Measurements from ENCODE around the gene BLOC1S1.

DNA sequence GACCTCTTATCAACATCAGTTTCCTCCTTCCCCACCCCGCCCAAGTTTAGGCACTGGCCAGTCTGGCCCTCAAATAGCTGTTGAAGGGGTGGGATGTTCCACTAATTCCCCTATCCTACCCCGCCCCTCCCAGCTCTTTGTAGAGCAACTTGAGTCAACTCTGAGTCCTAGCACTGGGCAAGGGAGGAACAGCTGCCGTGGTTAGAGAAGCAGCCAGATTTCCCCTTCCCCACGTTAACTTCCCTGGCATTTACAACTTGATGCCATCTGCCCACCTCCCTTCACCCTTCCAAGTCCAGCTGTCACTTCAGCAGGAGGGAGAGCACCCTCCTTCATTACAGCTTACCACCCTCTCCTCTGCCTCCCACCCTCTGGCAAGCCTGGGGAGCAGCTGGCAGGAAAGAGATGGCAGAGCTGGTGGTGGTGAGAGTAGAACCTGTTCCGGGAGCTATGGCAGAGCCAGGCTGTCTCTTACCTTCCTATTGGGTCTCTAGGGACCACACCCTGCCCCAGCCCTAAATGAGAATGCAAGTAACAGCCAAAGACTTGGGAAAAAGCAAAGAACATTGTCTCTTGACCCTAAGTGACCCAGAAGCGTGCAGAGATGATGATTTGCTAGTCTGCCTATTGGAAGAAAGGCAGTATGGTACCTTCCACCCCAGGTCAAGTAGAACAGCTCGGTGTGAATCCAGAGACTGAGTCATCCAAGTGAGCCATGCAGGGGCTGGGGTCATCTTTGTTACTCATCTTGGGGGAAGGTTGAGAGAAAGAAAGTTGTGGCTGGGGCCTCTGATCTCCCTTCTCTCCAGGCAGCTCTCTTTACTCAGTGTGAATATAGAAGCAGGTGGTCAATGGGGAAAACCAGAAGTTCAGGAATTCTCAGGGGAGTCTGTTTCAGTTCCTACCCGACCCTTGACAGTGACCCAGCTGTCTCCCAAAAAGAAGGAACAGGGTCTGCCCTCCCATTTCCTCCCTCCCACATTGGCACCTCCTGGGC lies 1.5 kb downstream of the BLOC1S1 start:
- TF ChIP-seq, protein P1, sequence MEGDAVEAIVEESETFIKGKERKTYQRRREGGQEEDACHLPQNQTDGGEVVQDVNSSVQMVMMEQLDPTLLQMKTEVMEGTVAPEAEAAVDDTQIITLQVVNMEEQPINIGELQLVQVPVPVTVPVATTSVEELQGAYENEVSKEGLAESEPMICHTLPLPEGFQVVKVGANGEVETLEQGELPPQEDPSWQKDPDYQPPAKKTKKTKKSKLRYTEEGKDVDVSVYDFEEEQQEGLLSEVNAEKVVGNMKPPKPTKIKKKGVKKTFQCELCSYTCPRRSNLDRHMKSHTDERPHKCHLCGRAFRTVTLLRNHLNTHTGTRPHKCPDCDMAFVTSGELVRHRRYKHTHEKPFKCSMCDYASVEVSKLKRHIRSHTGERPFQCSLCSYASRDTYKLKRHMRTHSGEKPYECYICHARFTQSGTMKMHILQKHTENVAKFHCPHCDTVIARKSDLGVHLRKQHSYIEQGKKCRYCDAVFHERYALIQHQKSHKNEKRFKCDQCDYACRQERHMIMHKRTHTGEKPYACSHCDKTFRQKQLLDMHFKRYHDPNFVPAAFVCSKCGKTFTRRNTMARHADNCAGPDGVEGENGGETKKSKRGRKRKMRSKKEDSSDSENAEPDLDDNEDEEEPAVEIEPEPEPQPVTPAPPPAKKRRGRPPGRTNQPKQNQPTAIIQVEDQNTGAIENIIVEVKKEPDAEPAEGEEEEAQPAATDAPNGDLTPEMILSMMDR (conservative IDR thresholded peaks at IDR 0.05; ENCODE audit: low read depth, low read length): no peak
- TF ChIP-seq EZH2 (IDR thresholded peaks at IDR 0.05; ENCODE audit: borderline replicate concordance, low read depth, low read length, poor library complexity, severe bottlenecking): no peak

All from A673 (cell line).